ENCODE results near the gene ZCCHC8.

DNA sequence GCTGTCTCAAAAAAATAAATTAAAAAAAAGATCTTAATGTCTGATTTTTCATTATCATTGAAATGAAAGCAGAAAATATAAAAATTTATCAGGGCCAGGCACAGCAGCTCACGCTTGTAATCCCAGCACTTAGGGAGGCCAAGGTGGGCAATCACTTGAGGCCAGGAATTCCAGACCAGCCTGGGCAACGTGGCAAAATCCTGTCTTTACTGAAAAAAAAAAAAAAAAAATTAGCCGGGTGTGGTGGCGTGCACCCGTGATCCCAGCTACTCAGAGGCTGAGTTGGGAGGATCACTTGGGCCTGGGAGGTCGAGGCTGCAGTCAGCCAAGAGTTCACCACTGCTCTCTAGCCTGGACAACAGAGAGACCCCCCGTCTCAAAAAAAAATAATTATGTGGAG, 40.7 kb downstream of the ZCCHC8 start:
- TF ChIP-seq, protein P1, sequence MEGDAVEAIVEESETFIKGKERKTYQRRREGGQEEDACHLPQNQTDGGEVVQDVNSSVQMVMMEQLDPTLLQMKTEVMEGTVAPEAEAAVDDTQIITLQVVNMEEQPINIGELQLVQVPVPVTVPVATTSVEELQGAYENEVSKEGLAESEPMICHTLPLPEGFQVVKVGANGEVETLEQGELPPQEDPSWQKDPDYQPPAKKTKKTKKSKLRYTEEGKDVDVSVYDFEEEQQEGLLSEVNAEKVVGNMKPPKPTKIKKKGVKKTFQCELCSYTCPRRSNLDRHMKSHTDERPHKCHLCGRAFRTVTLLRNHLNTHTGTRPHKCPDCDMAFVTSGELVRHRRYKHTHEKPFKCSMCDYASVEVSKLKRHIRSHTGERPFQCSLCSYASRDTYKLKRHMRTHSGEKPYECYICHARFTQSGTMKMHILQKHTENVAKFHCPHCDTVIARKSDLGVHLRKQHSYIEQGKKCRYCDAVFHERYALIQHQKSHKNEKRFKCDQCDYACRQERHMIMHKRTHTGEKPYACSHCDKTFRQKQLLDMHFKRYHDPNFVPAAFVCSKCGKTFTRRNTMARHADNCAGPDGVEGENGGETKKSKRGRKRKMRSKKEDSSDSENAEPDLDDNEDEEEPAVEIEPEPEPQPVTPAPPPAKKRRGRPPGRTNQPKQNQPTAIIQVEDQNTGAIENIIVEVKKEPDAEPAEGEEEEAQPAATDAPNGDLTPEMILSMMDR (IDR thresholded peaks at IDR 0.05) = no peak
- TF ChIP-seq EZH2 (IDR thresholded peaks at IDR 0.05; ENCODE audit: borderline replicate concordance, insufficient read depth, low read depth, low read length, poor library complexity, severe bottlenecking) = no peak

All from B cell (primary cell).